RCC 7860 (cell line): Measurements from ENCODE around the gene AFMID.

Experiments
- DNase-seq: peaks from one replicate; pipeline ENCODE4 v3.0.0-alpha.2; 2015; ENCODE audit warnings: low spot score
- FAIRE-seq: peaks from 2 replicates; lab custom pipeline; 2012; peaks lifted over from hg19 to GRCh38; lab: Jason Lieb, UNC

The AFMID gene

GRCh38 chr17:78176548-78177025 is 10.6 kb upstream of the AFMID start:
- DNase-seq: no peak
- no peak for FAIRE-seq

DNA sequence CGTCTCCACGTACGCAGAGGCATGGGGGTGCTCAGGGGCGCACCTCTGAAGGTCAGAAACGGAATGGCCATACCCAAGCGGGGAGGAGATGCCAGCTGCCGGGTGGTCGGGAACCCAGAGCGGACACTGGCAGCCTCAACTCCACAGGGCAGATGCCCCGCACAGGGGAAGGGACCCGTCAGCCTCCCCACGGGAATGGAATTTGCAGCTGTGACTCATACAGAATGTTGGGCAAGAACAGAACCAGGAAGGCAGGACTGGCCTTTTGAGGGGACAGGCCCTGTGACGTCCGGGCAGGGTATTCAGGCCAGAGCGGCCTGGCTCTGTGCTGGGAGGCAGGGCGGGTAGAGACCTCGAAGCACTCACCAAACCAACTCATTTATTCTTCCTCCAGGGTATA is 7.8 kb upstream of the AFMID start:
- DNase-seq (no peak), FAIRE-seq (no peak)

DNA sequence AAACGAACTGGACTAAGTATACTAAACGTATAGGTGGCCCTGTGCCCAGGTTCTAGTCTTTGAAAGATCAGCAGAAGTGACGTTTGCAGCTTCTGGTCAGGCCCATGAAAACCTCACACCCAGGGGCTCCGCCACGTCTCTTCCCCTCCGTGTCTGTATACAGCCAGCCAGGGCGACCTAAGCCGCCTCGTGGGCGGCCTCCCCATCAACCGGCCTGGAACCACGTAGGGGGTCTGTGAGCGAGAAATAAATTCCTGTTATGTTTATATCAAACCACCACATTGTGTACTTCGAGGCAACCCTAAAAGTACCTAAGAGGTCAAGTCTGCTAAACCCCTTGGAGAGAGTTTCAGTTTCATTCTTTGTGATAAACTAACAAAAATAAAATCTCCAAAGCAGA is 7.1 kb upstream of the AFMID start:
- DNase-seq: no peak
- FAIRE-seq: no peak

GRCh38 chr17:78180508-78180907 is 6.7 kb upstream of the AFMID start:
- FAIRE-seq (no peak), DNase-seq (no peak)

DNA sequence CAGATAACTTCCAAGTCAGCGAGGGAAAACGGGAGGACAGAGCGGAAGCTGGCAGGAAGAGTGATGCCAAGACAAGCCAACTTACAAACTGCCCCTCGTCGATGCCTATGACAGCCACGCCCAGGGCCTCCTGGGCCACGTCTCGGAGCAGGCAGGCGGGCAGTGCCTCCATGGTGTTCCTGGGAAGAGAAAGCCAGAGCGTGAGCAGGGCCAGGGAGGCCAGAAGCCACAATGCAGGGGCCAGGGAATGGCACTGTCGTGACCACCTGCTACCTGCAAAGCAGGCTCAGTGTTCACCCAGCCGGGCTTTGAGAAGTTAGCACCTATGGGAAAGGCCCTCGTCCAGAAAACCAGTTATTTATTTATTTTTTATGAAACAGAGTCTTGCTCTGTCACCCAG is 4.7 kb upstream of the AFMID start:
- FAIRE-seq (no peak), DNase-seq (no peak)

DNA sequence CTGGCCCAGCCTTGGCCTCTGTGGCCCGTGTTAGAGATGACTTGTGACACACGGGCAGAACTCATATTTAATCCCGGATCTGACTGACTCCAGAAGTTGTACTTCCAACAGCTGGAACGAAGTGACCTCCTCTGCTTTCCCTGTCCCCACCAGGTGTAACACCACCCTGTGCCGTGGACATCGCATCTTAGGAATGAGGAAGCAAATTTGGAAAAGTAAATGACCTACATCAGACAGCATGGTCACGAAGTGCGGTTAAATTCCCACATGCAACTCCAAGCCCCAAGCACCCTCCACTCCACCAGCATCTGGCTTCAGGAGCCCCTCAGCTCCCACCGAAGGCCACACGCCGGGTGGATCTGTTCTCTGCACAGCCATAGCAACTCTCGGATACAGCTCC is 3.2 kb upstream of the AFMID start:
- no peak for FAIRE-seq
- no peak for DNase-seq

- no peak for DNase-seq
- no peak for FAIRE-seq
These were observed 2.8 kb upstream of the AFMID start for GRCh38 chr17:78184351-78184750.

- FAIRE-seq (peak; percentile 81), DNase-seq (peak; percentile 39)
These were observed 2.3 kb upstream of the AFMID start for GRCh38 chr17:78184868-78185267.

- DNase-seq (peak; percentile 62), FAIRE-seq (no peak)
These were observed 1.0 kb upstream of the AFMID start for GRCh38 chr17:78185981-78186691.

DNA sequence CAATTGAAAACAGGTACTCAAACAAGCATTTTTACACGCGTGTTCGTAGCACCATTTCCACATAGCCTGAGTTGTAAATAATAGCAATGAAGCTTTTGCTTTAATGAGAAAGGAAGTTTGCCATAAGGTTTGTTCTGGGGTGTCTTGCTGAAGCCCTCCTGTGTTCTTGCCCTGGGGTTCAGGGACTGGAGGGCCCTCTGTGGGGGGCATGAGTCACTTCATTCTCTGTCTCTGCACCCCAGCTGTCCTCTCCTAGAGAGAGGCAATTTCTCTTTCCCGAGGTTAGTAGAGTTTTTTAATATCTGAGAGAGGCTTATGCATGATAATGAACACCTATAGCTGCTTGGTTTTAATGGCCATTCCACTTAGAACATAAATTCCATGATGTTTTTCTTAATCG is 9.6 kb downstream of the AFMID start:
- no peak for FAIRE-seq
- no peak for DNase-seq

DNA sequence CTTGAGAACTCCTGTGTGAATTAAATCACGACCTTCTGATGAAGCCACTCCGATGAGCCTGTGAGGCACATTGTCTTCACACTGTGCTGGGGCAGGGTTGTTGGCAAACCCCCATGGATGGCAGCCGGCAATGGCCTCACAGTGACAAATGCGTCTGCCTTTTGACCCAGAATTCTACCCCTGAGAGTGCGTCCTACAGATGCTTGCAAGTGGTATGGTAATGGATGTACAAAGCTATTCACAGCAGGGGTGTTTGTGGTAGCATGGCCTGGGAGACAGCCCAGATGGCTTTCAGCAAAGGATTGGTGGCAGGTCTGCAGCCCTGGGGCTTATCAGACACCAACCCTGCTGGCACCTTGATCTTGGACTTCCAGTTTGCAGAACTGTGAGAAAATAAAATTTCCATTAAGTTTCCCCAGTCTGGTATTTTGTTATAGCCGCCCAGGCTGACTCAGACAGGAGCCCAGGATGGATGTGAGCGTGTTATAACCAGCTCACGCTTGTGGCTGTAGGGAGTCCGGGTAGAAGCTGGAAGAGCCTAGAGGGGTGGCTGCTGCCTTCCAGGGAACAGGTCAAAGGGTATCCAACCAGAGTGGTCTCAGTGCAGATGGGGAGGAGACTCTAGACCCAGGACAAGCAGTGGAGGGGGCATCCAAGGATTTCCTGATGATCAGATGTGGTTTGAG is 10.1 kb downstream of the AFMID start:
- DNase-seq (no peak), FAIRE-seq (no peak)

GRCh38 chr17:78200451-78200850 is 13.3 kb downstream of the AFMID start:
- FAIRE-seq (no peak), DNase-seq (no peak)

DNA sequence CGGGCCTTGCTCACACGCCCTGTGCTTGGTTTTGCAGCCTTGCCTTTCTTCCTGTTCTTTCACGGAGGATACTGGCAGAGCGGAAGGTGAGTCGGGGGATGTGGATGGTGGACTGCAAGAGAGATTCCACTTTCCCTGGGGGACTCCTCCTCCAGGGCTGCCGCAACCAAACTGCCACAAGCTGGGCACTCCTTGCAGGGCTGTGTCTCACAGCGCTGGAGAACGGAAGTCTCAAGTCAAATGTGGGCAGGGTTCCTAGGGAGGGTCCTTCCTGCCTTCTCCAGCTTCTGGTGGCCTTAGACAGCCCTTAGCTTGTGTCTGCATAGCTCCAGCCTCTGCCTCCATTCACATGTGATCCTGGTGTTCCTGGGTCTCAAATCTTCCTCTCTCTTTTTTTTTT is 15.5 kb downstream of the AFMID start:
- FAIRE-seq: no peak
- no peak for DNase-seq

DNA sequence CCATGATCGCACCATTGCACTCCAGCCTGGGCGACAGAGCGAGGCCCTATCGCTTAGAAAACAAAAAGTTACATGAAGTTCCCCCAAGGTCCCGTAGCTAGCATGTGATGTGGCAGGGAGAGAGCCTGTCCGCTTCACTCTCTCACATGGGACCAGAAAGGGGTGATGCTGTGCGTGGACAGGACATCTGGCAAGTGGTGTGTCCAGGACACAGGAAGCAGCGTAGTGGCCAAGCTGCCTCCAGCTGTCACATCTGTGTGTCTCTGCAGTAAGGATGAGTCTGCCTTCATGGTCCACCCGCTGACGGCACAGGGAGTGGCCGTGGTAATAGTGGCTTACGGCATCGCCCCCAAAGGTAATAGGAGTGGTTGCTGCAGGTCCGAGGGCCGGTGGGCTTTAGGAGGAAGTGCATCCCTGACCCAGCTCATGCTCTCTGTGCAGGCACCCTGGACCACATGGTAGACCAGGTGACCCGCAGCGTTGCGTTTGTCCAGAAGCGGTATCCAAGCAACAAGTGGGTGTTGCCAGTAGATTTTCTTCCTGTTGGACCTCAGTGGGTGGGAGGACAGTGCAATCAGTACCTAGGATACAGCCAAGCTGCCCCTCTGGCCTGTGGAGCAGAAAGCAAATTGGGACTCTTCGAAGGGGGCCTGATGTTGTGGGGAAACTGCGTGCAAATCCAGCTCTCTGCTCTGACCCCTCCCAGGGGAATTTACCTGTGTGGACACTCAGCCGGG is 17.4 kb downstream of the AFMID start:
- FAIRE-seq: no peak
- no peak for DNase-seq

GRCh38 chr17:78205124-78205775 is 18.1 kb downstream of the AFMID start:
- DNase-seq (no peak), FAIRE-seq (no peak)

- FAIRE-seq (no peak), DNase-seq (no peak)
These were observed 19.1 kb downstream of the AFMID start for GRCh38 chr17:78206298-78206697.

DNA sequence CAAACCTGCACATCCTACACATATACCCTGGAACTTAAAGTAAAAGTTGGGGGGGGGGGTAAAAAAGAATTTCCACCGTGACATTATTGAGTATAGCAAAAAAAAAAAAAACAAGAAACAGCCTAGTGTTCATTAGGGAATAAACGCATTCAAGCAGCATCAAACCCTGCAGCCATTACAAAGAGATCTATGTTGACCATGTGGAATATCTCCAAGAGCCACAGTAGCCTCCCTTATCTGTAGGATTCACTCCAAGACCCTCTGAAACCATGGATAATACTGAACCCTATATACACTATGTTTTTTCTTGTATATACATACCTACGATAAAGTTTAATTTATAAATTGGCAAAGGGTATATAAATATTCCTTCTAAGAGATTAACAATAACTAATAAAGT is 21.3 kb downstream of the AFMID start:
- DNase-seq: no peak
- no peak for FAIRE-seq

GRCh38 chr17:78210111-78210510 is 22.9 kb downstream of the AFMID start:
- DNase-seq: no peak
- no peak for FAIRE-seq

GRCh38 chr17:78211032-78211431 is 23.9 kb downstream of the AFMID start:
- FAIRE-seq (no peak), DNase-seq (no peak)

GRCh38 chr17:78214016-78214705 is 27.0 kb downstream of the AFMID start, which contains the start of gene BIRC5:
BIRC5 (plus strand) TSS chr17:78214253; CDS start chr17:78214317, 64 bp downstream.
- DNase-seq: peak; percentile 75
- no peak for FAIRE-seq

DNA sequence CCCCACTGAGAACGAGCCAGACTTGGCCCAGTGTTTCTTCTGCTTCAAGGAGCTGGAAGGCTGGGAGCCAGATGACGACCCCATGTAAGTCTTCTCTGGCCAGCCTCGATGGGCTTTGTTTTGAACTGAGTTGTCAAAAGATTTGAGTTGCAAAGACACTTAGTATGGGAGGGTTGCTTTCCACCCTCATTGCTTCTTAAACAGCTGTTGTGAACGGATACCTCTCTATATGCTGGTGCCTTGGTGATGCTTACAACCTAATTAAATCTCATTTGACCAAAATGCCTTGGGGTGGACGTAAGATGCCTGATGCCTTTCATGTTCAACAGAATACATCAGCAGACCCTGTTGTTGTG is 27.5 kb downstream of the AFMID start:
- DNase-seq: no peak
- FAIRE-seq: no peak
